Osteocyte (in vitro differentiated cells): ENCODE data around the gene SERINC5. TPM values are rescaled to one million over a fixed set of nuclear protein-coding genes. Genes with fewer than 3 reads are reported as not detected.

ENCODE experiments used
- DNase-seq: peaks from one replicate; pipeline ENCODE4 v3.0.0; 2021; ENCODE audit warnings: mixed read lengths; ENCODE audit not compliant: unreplicated experiment; ENCODE audit errors: extremely low spot score
- H3K27ac Mint-ChIP-seq: one replicate; pipeline ENCODE4 v1.8.0; 2021; ENCODE audit warnings: mild to moderate bottlenecking, mixed read lengths; ENCODE audit not compliant: unreplicated experiment
- H3K27me3 Mint-ChIP-seq: one replicate; pipeline ENCODE4 v1.8.0; 2021; ENCODE audit warnings: mixed read lengths; ENCODE audit not compliant: unreplicated experiment
- H3K36me3 Mint-ChIP-seq: one replicate; pipeline ENCODE4 v1.8.0; 2021; ENCODE audit warnings: mixed read lengths; ENCODE audit not compliant: unreplicated experiment
- H3K4me1 Mint-ChIP-seq: one replicate; pipeline ENCODE4 v1.8.0; 2021; ENCODE audit warnings: mixed read lengths; ENCODE audit not compliant: unreplicated experiment
- H3K4me3 Mint-ChIP-seq: one replicate; pipeline ENCODE4 v1.8.0; 2021; ENCODE audit warnings: mild to moderate bottlenecking, moderate library complexity, mixed read lengths; ENCODE audit not compliant: unreplicated experiment
- H3K9me3 Mint-ChIP-seq: one replicate; pipeline ENCODE4 v1.8.0; 2021; ENCODE audit warnings: mixed read lengths; ENCODE audit not compliant: unreplicated experiment
- CTCF ChIP-seq: fragments of 200-600 bp; sonication (generic); IDR thresholded peaks from 2 replicates; pipeline ENCODE4 v1.5.0; 2021; ENCODE audit warnings: antibody characterized with exemption, mild to moderate bottlenecking, moderate library complexity
- total RNA-seq: library from RNA; stranded (reverse); gene quantifications from 2 replicates; pipeline ENCODE4 v1.2.1, GENCODE V29; 2021

SERINC5 gene
- total RNA-seq, 1 donor from 2014 or later, result 43.2 TPM

DNA sequence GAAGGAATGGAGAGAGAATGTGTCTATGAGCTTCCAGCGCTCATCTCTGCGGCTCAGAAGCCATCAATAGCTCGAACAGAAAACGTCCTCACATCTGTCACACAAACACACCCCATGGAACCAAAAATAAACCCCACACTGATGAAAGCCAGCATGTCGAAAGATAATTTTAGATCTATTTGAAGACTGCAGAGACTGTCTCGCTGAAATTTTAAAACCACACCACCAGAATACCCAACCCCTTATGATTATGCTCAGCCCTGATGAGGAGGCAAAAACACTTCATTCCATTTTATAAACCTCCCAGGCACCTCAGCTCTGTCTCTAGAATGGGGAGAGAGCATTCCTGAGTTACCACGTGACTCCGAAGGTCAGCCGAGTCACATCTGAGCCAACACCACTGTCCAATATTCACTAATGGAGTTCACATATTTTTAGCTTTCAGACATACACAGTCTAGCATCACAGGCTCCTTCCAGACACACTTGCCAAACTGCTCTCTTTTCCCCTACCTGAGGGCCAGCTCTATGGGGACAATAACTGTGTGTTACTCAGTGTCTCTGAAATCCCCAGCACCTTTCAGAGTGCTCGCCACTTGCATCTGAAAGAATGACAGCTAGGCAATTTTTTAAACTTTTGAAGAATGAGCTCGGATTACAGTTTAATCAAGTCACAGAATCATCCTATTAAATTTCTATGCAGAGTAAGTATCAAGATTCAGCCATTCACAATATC is 63.2 kb downstream of the SERINC5 start:
- Mint-ChIP-seq H3K4me3 (no peak overlapping the region), H3K9me3 (no peaks in the 10 kb centered on the region), H3K27me3 (no peaks in the 10 kb centered on the region), H3K4me1 (peaks cover 45% of the 10 kb centered on the region), H3K36me3 (peaks cover 7% of the 10 kb centered on the region), H3K27ac (peak overlapping the region; percentile 51)
- no peak for TF ChIP-seq CTCF
- no peak for DNase-seq

- Mint-ChIP-seq H3K36me3 (peaks cover 7% of the 10 kb centered on the region), H3K27ac (peak overlapping the region; percentile 51), H3K27me3 (no peaks in the 10 kb centered on the region), H3K4me3 (no peak overlapping the region), H3K9me3 (no peaks in the 10 kb centered on the region), H3K4me1 (peaks cover 45% of the 10 kb centered on the region)
- TF ChIP-seq CTCF, result no peak
- no peak for DNase-seq
Measured at GRCh38 chr5:80191991-80192398, 63.9 kb downstream of the SERINC5 start.

GRCh38 chr5:80191397-80191796 is 64.5 kb downstream of the SERINC5 start:
- Mint-ChIP-seq H3K4me3 (no peak overlapping the region), H3K9me3 (no peaks in the 10 kb centered on the region), H3K36me3 (peaks cover 10% of the 10 kb centered on the region), H3K27ac (no peak overlapping the region), H3K4me1 (peaks cover 47% of the 10 kb centered on the region), H3K27me3 (no peaks in the 10 kb centered on the region)
- no peak for DNase-seq
- TF ChIP-seq CTCF, result no peak

GRCh38 chr5:80190960-80191359 is 64.9 kb downstream of the SERINC5 start:
- no peaks in the 10 kb centered on the region for H3K27me3 Mint-ChIP-seq
- H3K27ac Mint-ChIP-seq, result no peak overlapping the region
- peaks cover 44% of the 10 kb centered on the region for H3K4me1 Mint-ChIP-seq
- no peaks in the 10 kb centered on the region for H3K9me3 Mint-ChIP-seq
- H3K4me3 Mint-ChIP-seq, result no peak overlapping the region
- no peak for DNase-seq
- H3K36me3 Mint-ChIP-seq, result peaks cover 7% of the 10 kb centered on the region
- TF ChIP-seq CTCF, result no peak

DNA sequence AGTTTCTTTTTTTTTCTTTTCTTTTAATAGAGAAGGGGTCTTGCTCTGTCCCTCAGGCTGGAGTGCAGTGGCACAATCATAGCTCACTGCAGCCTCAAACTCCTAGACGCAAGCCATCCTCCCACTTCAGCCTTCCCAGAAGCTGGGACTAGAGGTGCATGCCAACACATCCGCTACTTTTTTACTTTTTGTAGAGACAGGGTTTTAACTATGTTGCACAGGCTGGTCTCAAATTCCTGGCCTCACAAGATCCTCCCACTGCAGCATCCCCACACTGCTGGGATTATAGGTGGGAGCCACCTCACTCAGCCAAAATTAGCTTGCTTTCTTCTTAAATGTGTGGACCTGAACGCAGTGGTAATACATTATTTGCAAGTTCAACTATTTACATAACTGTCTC is 66.1 kb downstream of the SERINC5 start:
- H3K4me3 Mint-ChIP-seq, result no peak overlapping the region
- no peak overlapping the region for H3K27ac Mint-ChIP-seq
- TF ChIP-seq CTCF, result no peak
- H3K36me3 Mint-ChIP-seq, result peaks cover 5% of the 10 kb centered on the region
- peaks cover 38% of the 10 kb centered on the region for H3K4me1 Mint-ChIP-seq
- no peaks in the 10 kb centered on the region for H3K9me3 Mint-ChIP-seq
- DNase-seq, result no peak
- H3K27me3 Mint-ChIP-seq, result no peaks in the 10 kb centered on the region
